HepG2 (cell line): Measurements from ENCODE around the gene BLOC1S2. TPM values are rescaled to one million over a fixed set of nuclear protein-coding genes. Genes with fewer than 3 reads are reported as not detected.

Source experiments
- HES4 ChIP-seq: sonication (generic); formaldehyde crosslinking; IDR thresholded peaks from 2 replicates; pipeline ENCODE4 v1.9.0; 2021; ENCODE audit warnings: mild to moderate bottlenecking, missing genetic modification reagents, borderline replicate concordance
- MIER2 ChIP-seq: IDR thresholded peaks from 2 replicates; pipeline ENCODE4 v1.6.1; 2016; ENCODE audit warnings: missing biosample characterization, missing genetic modification reagents
- RELA ChIP-seq: sonication (generic); formaldehyde crosslinking; IDR thresholded peaks from 2 replicates; pipeline ENCODE4 v1.4.0; 2020; ENCODE audit warnings: missing genetic modification reagents
- ZSCAN21 ChIP-seq: sonication (generic); formaldehyde crosslinking; IDR thresholded peaks from 2 replicates; pipeline ENCODE4 v1.8.0; 2022; ENCODE audit warnings: mild to moderate bottlenecking, missing genetic modification reagents, moderate library complexity, borderline replicate concordance
- polyA plus RNA-seq, 8 experiments: library from polyadenylated mRNA; depleted of rRNA in 3 of 8; stranded (reverse) in 7 of 8; unstranded in 1 of 8; fragments of >200 nt; fragmentation: Illumina TruSeq in 4 of 8; extraction: Trizol in 4 of 8; gene quantifications; 2 replicates each; pipeline versions ENCODE4 v1.2.1 to v1.2.3, GENCODE V29; 2011 to 2016; ENCODE audit warnings: low read depth in 4 of 8, missing spikeins in 1 of 8, mixed read lengths in 1 of 8; ENCODE audit not compliant: insufficient read depth in 1 of 8
- total RNA-seq, 5 experiments: library from RNA; depleted of rRNA; stranded (reverse); fragments of >200 nt; fragmentation: Illumina TruSeq; extraction: Trizol; gene quantifications; 2 replicates each; pipeline ENCODE4 v1.2.3, GENCODE V29; 2016; ENCODE audit warnings: low read depth in 1 of 5
- TF ChIP-seq, protein P1 (sequence below): IDR thresholded peaks from 2 replicates; pipeline ENCODE4 v1.6.1; 2016; ENCODE audit warnings: low read depth, missing genetic modification reagents, missing compliant biosample characterization
- TF ChIP-seq, protein P2 (sequence below): sonication (generic); formaldehyde crosslinking; IDR thresholded peaks from 2 replicates; pipeline ENCODE4 v1.8.1; 2023; ENCODE audit warnings: missing genetic modification reagents, inconsistent platforms, borderline replicate concordance
- TF ChIP-seq, protein P3 (sequence below): sonication (generic); formaldehyde crosslinking; IDR thresholded peaks from 2 replicates; pipeline ENCODE4 v1.9.0; 2021; ENCODE audit warnings: mild to moderate bottlenecking, missing genetic modification reagents
- TF ChIP-seq, protein P4 (sequence below): sonication (generic); formaldehyde crosslinking; IDR thresholded peaks from 2 replicates; pipeline ENCODE4 v1.4.0; 2020; ENCODE audit warnings: mild to moderate bottlenecking, missing genetic modification reagents

Gene BLOC1S2
- total and polyA plus RNA-seq, 2 of the 13 experiments (the other 11 are each of a cell fraction or from before 2014, with no cell fraction given): 22.3 to 64.4 TPM

DNA sequence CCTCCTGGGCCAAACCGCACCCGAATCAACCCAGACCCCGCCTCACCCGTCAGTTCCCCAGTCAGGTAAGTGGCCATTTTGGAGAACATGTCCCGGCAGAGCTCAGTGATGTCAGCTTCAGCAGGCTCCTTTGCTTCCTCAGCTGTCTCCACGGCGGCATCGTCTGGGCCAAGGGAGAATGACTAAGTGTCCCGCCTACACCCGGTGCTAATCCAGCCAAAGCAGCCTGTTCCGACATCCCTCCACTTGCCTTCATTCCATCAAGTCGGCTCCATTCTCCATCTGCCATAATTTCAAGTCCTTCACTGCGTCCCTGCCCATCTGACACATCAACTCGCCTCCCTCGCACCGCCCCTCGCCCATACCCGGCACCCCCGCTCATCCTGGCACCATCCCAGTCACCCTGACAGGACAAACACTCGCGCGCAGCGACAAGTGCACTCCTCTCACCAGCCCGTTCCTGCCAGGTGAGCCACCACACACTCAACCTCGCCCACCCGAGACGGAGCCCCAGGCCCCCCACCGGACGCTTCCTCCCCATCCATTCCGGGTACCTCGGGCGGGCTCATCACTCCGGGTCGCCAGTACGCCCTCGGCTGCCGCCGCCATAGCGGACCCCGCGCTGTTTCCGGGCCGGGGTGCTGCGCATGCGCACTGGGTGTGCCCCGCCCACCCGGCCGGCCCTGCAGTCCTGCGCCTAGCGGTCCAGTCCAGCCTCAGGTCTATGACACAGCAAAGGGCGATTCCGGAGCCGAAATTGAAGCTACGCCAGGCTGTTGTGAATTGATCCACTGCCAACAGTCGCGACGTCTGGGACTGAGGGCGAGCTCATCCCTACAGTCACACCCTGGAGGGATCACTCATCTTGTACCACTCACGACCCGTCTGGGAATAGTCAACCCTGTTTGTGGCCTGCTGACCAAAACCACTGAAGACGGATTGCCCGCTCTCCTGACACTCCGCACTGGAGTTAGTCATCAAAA, at the start of gene BLOC1S2 (continued):
- TF ChIP-seq, protein P1, sequence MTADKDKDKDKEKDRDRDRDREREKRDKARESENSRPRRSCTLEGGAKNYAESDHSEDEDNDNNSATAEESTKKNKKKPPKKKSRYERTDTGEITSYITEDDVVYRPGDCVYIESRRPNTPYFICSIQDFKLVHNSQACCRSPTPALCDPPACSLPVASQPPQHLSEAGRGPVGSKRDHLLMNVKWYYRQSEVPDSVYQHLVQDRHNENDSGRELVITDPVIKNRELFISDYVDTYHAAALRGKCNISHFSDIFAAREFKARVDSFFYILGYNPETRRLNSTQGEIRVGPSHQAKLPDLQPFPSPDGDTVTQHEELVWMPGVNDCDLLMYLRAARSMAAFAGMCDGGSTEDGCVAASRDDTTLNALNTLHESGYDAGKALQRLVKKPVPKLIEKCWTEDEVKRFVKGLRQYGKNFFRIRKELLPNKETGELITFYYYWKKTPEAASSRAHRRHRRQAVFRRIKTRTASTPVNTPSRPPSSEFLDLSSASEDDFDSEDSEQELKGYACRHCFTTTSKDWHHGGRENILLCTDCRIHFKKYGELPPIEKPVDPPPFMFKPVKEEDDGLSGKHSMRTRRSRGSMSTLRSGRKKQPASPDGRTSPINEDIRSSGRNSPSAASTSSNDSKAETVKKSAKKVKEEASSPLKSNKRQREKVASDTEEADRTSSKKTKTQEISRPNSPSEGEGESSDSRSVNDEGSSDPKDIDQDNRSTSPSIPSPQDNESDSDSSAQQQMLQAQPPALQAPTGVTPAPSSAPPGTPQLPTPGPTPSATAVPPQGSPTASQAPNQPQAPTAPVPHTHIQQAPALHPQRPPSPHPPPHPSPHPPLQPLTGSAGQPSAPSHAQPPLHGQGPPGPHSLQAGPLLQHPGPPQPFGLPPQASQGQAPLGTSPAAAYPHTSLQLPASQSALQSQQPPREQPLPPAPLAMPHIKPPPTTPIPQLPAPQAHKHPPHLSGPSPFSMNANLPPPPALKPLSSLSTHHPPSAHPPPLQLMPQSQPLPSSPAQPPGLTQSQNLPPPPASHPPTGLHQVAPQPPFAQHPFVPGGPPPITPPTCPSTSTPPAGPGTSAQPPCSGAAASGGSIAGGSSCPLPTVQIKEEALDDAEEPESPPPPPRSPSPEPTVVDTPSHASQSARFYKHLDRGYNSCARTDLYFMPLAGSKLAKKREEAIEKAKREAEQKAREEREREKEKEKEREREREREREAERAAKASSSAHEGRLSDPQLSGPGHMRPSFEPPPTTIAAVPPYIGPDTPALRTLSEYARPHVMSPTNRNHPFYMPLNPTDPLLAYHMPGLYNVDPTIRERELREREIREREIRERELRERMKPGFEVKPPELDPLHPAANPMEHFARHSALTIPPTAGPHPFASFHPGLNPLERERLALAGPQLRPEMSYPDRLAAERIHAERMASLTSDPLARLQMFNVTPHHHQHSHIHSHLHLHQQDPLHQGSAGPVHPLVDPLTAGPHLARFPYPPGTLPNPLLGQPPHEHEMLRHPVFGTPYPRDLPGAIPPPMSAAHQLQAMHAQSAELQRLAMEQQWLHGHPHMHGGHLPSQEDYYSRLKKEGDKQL (CRISPR knock-in tag): no peak
- TF ChIP-seq, protein P2, sequence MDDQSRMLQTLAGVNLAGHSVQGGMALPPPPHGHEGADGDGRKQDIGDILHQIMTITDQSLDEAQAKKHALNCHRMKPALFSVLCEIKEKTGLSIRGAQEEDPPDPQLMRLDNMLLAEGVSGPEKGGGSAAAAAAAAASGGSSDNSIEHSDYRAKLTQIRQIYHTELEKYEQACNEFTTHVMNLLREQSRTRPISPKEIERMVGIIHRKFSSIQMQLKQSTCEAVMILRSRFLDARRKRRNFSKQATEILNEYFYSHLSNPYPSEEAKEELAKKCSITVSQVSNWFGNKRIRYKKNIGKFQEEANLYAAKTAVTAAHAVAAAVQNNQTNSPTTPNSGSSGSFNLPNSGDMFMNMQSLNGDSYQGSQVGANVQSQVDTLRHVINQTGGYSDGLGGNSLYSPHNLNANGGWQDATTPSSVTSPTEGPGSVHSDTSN (CRISPR knock-in tag): no peak
- TF ChIP-seq HES4 (CRISPR knock-in tag) (0 out of 2 replicates have a peak, but pooled peaks have one; percentile 42), RELA (CRISPR knock-in tag) (no peak), MIER2 (CRISPR knock-in tag) (no peak), ZSCAN21 (no peak)
- TF ChIP-seq, protein P3, sequence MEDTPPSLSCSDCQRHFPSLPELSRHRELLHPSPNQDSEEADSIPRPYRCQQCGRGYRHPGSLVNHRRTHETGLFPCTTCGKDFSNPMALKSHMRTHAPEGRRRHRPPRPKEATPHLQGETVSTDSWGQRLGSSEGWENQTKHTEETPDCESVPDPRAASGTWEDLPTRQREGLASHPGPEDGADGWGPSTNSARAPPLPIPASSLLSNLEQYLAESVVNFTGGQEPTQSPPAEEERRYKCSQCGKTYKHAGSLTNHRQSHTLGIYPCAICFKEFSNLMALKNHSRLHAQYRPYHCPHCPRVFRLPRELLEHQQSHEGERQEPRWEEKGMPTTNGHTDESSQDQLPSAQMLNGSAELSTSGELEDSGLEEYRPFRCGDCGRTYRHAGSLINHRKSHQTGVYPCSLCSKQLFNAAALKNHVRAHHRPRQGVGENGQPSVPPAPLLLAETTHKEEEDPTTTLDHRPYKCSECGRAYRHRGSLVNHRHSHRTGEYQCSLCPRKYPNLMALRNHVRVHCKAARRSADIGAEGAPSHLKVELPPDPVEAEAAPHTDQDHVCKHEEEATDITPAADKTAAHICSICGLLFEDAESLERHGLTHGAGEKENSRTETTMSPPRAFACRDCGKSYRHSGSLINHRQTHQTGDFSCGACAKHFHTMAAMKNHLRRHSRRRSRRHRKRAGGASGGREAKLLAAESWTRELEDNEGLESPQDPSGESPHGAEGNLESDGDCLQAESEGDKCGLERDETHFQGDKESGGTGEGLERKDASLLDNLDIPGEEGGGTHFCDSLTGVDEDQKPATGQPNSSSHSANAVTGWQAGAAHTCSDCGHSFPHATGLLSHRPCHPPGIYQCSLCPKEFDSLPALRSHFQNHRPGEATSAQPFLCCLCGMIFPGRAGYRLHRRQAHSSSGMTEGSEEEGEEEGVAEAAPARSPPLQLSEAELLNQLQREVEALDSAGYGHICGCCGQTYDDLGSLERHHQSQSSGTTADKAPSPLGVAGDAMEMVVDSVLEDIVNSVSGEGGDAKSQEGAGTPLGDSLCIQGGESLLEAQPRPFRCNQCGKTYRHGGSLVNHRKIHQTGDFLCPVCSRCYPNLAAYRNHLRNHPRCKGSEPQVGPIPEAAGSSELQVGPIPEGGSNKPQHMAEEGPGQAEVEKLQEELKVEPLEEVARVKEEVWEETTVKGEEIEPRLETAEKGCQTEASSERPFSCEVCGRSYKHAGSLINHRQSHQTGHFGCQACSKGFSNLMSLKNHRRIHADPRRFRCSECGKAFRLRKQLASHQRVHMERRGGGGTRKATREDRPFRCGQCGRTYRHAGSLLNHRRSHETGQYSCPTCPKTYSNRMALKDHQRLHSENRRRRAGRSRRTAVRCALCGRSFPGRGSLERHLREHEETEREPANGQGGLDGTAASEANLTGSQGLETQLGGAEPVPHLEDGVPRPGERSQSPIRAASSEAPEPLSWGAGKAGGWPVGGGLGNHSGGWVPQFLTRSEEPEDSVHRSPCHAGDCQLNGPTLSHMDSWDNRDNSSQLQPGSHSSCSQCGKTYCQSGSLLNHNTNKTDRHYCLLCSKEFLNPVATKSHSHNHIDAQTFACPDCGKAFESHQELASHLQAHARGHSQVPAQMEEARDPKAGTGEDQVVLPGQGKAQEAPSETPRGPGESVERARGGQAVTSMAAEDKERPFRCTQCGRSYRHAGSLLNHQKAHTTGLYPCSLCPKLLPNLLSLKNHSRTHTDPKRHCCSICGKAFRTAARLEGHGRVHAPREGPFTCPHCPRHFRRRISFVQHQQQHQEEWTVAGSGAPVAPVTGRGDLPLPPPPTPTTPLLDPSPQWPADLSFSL (CRISPR knock-in tag): no peak
- TF ChIP-seq, protein P4, sequence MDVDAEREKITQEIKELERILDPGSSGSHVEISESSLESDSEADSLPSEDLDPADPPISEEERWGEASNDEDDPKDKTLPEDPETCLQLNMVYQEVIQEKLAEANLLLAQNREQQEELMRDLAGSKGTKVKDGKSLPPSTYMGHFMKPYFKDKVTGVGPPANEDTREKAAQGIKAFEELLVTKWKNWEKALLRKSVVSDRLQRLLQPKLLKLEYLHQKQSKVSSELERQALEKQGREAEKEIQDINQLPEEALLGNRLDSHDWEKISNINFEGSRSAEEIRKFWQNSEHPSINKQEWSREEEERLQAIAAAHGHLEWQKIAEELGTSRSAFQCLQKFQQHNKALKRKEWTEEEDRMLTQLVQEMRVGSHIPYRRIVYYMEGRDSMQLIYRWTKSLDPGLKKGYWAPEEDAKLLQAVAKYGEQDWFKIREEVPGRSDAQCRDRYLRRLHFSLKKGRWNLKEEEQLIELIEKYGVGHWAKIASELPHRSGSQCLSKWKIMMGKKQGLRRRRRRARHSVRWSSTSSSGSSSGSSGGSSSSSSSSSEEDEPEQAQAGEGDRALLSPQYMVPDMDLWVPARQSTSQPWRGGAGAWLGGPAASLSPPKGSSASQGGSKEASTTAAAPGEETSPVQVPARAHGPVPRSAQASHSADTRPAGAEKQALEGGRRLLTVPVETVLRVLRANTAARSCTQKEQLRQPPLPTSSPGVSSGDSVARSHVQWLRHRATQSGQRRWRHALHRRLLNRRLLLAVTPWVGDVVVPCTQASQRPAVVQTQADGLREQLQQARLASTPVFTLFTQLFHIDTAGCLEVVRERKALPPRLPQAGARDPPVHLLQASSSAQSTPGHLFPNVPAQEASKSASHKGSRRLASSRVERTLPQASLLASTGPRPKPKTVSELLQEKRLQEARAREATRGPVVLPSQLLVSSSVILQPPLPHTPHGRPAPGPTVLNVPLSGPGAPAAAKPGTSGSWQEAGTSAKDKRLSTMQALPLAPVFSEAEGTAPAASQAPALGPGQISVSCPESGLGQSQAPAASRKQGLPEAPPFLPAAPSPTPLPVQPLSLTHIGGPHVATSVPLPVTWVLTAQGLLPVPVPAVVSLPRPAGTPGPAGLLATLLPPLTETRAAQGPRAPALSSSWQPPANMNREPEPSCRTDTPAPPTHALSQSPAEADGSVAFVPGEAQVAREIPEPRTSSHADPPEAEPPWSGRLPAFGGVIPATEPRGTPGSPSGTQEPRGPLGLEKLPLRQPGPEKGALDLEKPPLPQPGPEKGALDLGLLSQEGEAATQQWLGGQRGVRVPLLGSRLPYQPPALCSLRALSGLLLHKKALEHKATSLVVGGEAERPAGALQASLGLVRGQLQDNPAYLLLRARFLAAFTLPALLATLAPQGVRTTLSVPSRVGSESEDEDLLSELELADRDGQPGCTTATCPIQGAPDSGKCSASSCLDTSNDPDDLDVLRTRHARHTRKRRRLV (CRISPR knock-in tag): peak; percentile 86
